Stimulated activated CD8-positive, alpha-beta memory T cell treated with anti-CD3 and anti-CD28 coated beads, Interleukin-4, amount 100 ng/mL, for 4 hours (primary cell): ENCODE results near the gene AGAP3.

Source experiments
- DNase-seq, 2 donors: peaks; one replicate each; pipeline ENCODE4 v3.0.0-alpha.2; 2020; ENCODE audit warnings: low read depth in 2 of 2, low spot score in 1 of 2

Gene AGAP3

GRCh38 chr7:151134743-151135524 lies 48.7 kb downstream of the AGAP3 start:
- DNase-seq = no peak

- no peak for DNase-seq
These were observed 49.2 kb downstream of the AGAP3 start for GRCh38 chr7:151135525-151135845.

- DNase-seq = no peak
These were observed 49.9 kb downstream of the AGAP3 start for GRCh38 chr7:151135866-151136843.

- DNase-seq = no peak
These were observed 50.9 kb downstream of the AGAP3 start for GRCh38 chr7:151137076-151137675.

- DNase-seq = no peak
These were observed 51.5 kb downstream of the AGAP3 start for GRCh38 chr7:151137791-151138152.

- no peak for DNase-seq
These were observed 52.0 kb downstream of the AGAP3 start for GRCh38 chr7:151138153-151138851.

- DNase-seq = no peak
These were observed 53.0 kb downstream of the AGAP3 start for GRCh38 chr7:151139071-151139790.

- DNase-seq = no peak
These were observed 53.5 kb downstream of the AGAP3 start for GRCh38 chr7:151139791-151140190.

GRCh38 chr7:151140826-151141225 lies 54.6 kb downstream of the AGAP3 start:
- no peak for DNase-seq

- no peak for DNase-seq
These were observed 55.1 kb downstream of the AGAP3 start for GRCh38 chr7:151141311-151141854.

GRCh38 chr7:151141855-151142685 lies 55.8 kb downstream of the AGAP3 start:
- DNase-seq = no peak

- DNase-seq = no peak
These were observed 56.4 kb downstream of the AGAP3 start for GRCh38 chr7:151142686-151143040.

- DNase-seq = no peak
These were observed 57.2 kb downstream of the AGAP3 start for GRCh38 chr7:151143261-151144015.

- no peak for DNase-seq
These were observed 58.1 kb downstream of the AGAP3 start for GRCh38 chr7:151144387-151144786.

GRCh38 chr7:151146761-151147160 lies 60.5 kb downstream of the AGAP3 start:
- no peak for DNase-seq

- DNase-seq = no peak
These were observed 62.3 kb downstream of the AGAP3 start for GRCh38 chr7:151148319-151149259.

- no peak for DNase-seq
These were observed 64.1 kb downstream of the AGAP3 start for GRCh38 chr7:151150388-151150787.
